Measurements from ENCODE around the gene E2F4.
A peak's percentile ranks its signal among the peaks of the same experiment; 100 is the strongest.

Gene E2F4

GRCh38 chr16:67191995-67192681 lies at the start of gene E2F4:
TSS of gene E2F4 (plus strand) at chr16:67192155. CDS start at chr16:67192228, 73 bp downstream.
- peak; percentile 68 to 78 (median 78) for DNase-seq (ENCODE audit: low read depth in 3 of 3)

- DNase-seq (ENCODE audit: low read depth in 3 of 3) = no peak
Measured at GRCh38 chr16:67142342-67142741, 49.6 kb upstream of the E2F4 start.

- no peak for DNase-seq (ENCODE audit: low read depth in 3 of 3)
Measured at GRCh38 chr16:67144943-67145342, 47.0 kb upstream of the E2F4 start.

- no peak for DNase-seq (ENCODE audit: low read depth in 3 of 3)
Measured at GRCh38 chr16:67145746-67146145, 46.2 kb upstream of the E2F4 start.

GRCh38 chr16:67146523-67147357 lies 45.2 kb upstream of the E2F4 start:
- no peak for DNase-seq (ENCODE audit: low read depth in 3 of 3)

- DNase-seq (ENCODE audit: low read depth in 3 of 3) = no peak
Measured at GRCh38 chr16:67147437-67148140, 44.4 kb upstream of the E2F4 start.

GRCh38 chr16:67148221-67148620 lies 43.7 kb upstream of the E2F4 start:
- DNase-seq (ENCODE audit: low read depth in 3 of 3) = no peak

GRCh38 chr16:67148656-67149275 lies 43.2 kb upstream of the E2F4 start:
- no peak for DNase-seq (ENCODE audit: low read depth in 3 of 3)

- no peak for DNase-seq (ENCODE audit: low read depth in 3 of 3)
Measured at GRCh38 chr16:67149276-67150046, 42.5 kb upstream of the E2F4 start.

GRCh38 chr16:67150047-67150832 lies 41.7 kb upstream of the E2F4 start:
- peak in 1 of 3 experiments; percentile 56 for DNase-seq (ENCODE audit: low read depth in 3 of 3)

- DNase-seq (ENCODE audit: low read depth in 3 of 3) = no peak
Measured at GRCh38 chr16:67150833-67151396, 41.0 kb upstream of the E2F4 start, which contains the start of gene B3GNT9. TSS of gene B3GNT9 (minus strand) at chr16:67150998. CDS start at chr16:67150485, 513 bp downstream.

GRCh38 chr16:67151431-67152097 lies 40.4 kb upstream of the E2F4 start:
- no peak for DNase-seq (ENCODE audit: low read depth in 3 of 3)

GRCh38 chr16:67154578-67155294 lies 37.2 kb upstream of the E2F4 start:
- no peak for DNase-seq (ENCODE audit: low read depth in 3 of 3)

- DNase-seq (ENCODE audit: low read depth in 3 of 3) = peak; percentile 57 to 65 (median 63)
Measured at GRCh38 chr16:67155295-67156142, 36.4 kb upstream of the E2F4 start.

- no peak for DNase-seq (ENCODE audit: low read depth in 3 of 3)
Measured at GRCh38 chr16:67156143-67156844, 35.7 kb upstream of the E2F4 start.

GRCh38 chr16:67157106-67157748 lies 34.7 kb upstream of the E2F4 start:
- no peak for DNase-seq (ENCODE audit: low read depth in 3 of 3)
